Measurements from ENCODE around the gene RNF157.

GRCh38 chr17:76272541-76273444, 32.5 kb upstream of the RNF157 start:
- TF ChIP-seq CTCF (IDR thresholded peaks at IDR 0.05; ENCODE audit: low read depth, low read length, poor library complexity, severe bottlenecking) (no peak), EZH2phosphoT487 (IDR thresholded peaks at IDR 0.05; ENCODE audit: borderline replicate concordance, low read length) (no peak)

All from DOHH2 (cell line).